Smooth muscle cell (in vitro differentiated cells): ENCODE data around the gene RUNDC3A. TPM values are rescaled to one million over a fixed set of nuclear protein-coding genes. Genes with fewer than 3 reads are reported as not detected.

ENCODE experiments used
- DNase-seq: peaks from one replicate; lab custom pipeline; 2025; ENCODE audit not compliant: unreplicated experiment; lab: John Stamatoyannopoulos, UW
- H2AFZ ChIP-seq: fragments of 200-600 bp; sonication (generic); 2 replicates; pipeline ENCODE4 v1.6.0; 2016; ENCODE audit warnings: antibody characterized with exemption, low read depth, mild to moderate bottlenecking
- H3F3A ChIP-seq: fragments of 200-600 bp; sonication (generic); 2 replicates; pipeline ENCODE4 v1.6.0; 2017; ENCODE audit warnings: antibody characterized with exemption, low read depth
- H3K27ac ChIP-seq: fragments of 200-600 bp; sonication (generic); 2 replicates; pipeline ENCODE4 v1.5.1; 2016; ENCODE audit warnings: low read depth, mild to moderate bottlenecking
- H3K27me3 ChIP-seq: fragments of 200-600 bp; sonication (generic); 2 replicates; pipeline ENCODE4 v1.6.1; 2016; ENCODE audit warnings: low read depth, mild to moderate bottlenecking
- H3K36me3 ChIP-seq: fragments of 200-600 bp; sonication (generic); 2 replicates; pipeline ENCODE4 v1.5.1; 2016; ENCODE audit warnings: low read depth
- H3K4me1 ChIP-seq: fragments of 200-600 bp; sonication (generic); 2 replicates; pipeline ENCODE4 v1.5.1; 2016; ENCODE audit warnings: low read depth
- H3K4me2 ChIP-seq: fragments of 200-600 bp; sonication (generic); 2 replicates; pipeline ENCODE4 v1.6.0; 2016; ENCODE audit warnings: mild to moderate bottlenecking
- H3K4me3 ChIP-seq: fragments of 200-600 bp; sonication (generic); 2 replicates; pipeline ENCODE4 v1.5.1; 2016; ENCODE audit warnings: mild to moderate bottlenecking
- H3K79me2 ChIP-seq: fragments of 200-600 bp; sonication (generic); 2 replicates; pipeline ENCODE4 v1.6.0; 2016; ENCODE audit warnings: low read depth, mild to moderate bottlenecking
- H3K9ac ChIP-seq: fragments of 200-600 bp; sonication (generic); 2 replicates; pipeline ENCODE4 v1.6.0; 2016; ENCODE audit warnings: low read depth
- H3K9me3 ChIP-seq: fragments of 200-600 bp; sonication (generic); replicated peaks from 2 replicates; pipeline ENCODE4 v1.5.1; 2016; ENCODE audit warnings: low read depth
- H4K20me1 ChIP-seq: fragments of 200-600 bp; sonication (generic); 2 replicates; pipeline ENCODE4 v1.6.0; 2016; ENCODE audit warnings: low read depth
- CTCF ChIP-seq: fragments of 200-600 bp; sonication (generic); IDR thresholded peaks from 2 replicates; pipeline ENCODE4 v1.5.1; 2017; ENCODE audit warnings: borderline replicate concordance, mild to moderate bottlenecking, antibody characterized with exemption; ENCODE audit not compliant: insufficient read depth, poor library complexity, severe bottlenecking
- WGBS: methylation state at CpG from one replicate; pipeline ENCODE4 v1.1.7; 2016; ENCODE audit warnings: low lambda C conversion rate; 5-methylcytosine and 5-hydroxymethylcytosine counted together
- polyA plus RNA-seq: library from polyadenylated mRNA; unstranded; fragments of >200 nt; fragmentation: Nextera tagmentation; extraction: Ambion mirVana; gene quantifications from 2 replicates; pipeline ENCODE4 v1.2.1, GENCODE V29; 2016
- total RNA-seq: library from RNA; depleted of rRNA; stranded (reverse); fragments of >200 nt; gene quantifications from 2 replicates; pipeline ENCODE4 v1.2.3, GENCODE V29; 2014

The RUNDC3A gene
- total and polyA plus RNA-seq, 2 experiments from 2014 or later, result 0.21 to 0.36 TPM

- no peak for TF ChIP-seq CTCF
- Histone ChIP-seq H3K27ac (no peak overlapping the region), H4K20me1 (peaks cover 10% of the 10 kb centered on the region), H3K36me3 (no peaks in the 10 kb centered on the region), H3K27me3 (no peaks in the 10 kb centered on the region), H3K4me3 (no peak overlapping the region), H2AFZ (no peak overlapping the region), H3K4me2 (no peak overlapping the region), H3K79me2 (no peaks in the 10 kb centered on the region), H3F3A (no peaks in the 10 kb centered on the region), H3K9me3 (no peaks in the 10 kb centered on the region), H3K4me1 (no peaks in the 10 kb centered on the region), H3K9ac (no peak overlapping the region)
- DNase-seq, result no peak
- WGBS, result 88% methylated on average over 11 of the region's 11 CpGs
Observed at GRCh38 chr17:44343510-44344209, 35.3 kb downstream of the RUNDC3A start.

- peak within 1 kb of the TSS; percentile 85 for H2AFZ ChIP-seq
- H3K36me3 ChIP-seq, result no peaks in the 10 kb centered on the region
- TF ChIP-seq CTCF, result no peak
- DNase-seq, result peak; percentile 62
- no peaks in the 10 kb centered on the region for H3F3A ChIP-seq
- H3K4me3 ChIP-seq, result peak within 1 kb of the TSS; percentile 74
- no peaks in the 10 kb centered on the region for H3K27me3 ChIP-seq
- no peaks in the 10 kb centered on the region for H3K79me2 ChIP-seq
- H3K27ac ChIP-seq, result peak within 1 kb of the TSS; percentile 12
- WGBS, result under 1% methylated on average over 26 of the region's 26 CpGs
- peak within 1 kb of the TSS; percentile 70 for H3K9ac ChIP-seq
- H4K20me1 ChIP-seq, result peaks cover 10% of the 10 kb centered on the region
- no peaks in the 10 kb centered on the region for H3K9me3 ChIP-seq
- H3K4me2 ChIP-seq, result peak within 1 kb of the TSS; percentile 91
- H3K4me1 ChIP-seq, result no peaks in the 10 kb centered on the region
Observed at GRCh38 chr17:44344939-44345453, 36.6 kb downstream of the RUNDC3A start, which contains the start of gene GRN. Gene GRN (plus strand): TSS chr17:44345302. CDS start chr17:44349165, 3,863 bp downstream.

DNA sequence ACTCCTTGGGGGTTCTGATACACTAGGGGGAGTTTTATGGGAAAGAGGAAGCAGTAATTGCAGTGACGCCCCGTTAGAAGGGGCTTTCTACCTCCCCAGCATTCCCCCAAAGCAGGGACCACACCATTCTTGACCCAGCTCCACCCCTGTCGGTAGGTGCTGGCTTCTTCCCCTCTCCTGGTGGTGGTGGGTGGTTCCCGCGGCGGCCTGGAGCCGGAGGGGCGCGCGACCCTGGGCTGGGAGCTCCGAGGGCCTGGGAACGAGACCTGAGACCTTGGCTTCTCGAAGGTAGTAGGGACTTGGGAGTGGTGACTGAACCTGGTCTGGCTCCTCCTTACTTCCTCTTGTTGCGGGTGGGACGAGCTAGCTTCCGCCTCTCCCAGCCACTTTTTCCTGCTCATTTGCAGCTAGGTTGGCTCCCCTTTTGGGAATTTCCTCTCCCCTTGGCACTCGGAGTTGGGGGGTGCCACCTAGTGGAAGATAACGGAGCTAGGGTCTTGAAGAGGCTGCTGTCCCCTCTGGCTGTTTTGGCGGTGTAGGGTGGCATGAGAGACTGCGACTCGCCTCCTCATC, 37.1 kb downstream of the RUNDC3A start:
- H3K4me1 ChIP-seq, result no peaks in the 10 kb centered on the region
- peak; percentile 31 for TF ChIP-seq CTCF
- DNase-seq, result no peak
- no peaks in the 10 kb centered on the region for H3F3A ChIP-seq
- peaks cover 10% of the 10 kb centered on the region for H4K20me1 ChIP-seq
- peak overlapping the region; percentile 91 for H3K4me2 ChIP-seq
- H3K27ac ChIP-seq, result peak overlapping the region; percentile 12
- H3K27me3 ChIP-seq, result no peaks in the 10 kb centered on the region
- no peaks in the 10 kb centered on the region for H3K9me3 ChIP-seq
- no peak overlapping the region for H2AFZ ChIP-seq
- 4% methylated on average over 21 of the region's 21 CpGs for WGBS
- no peaks in the 10 kb centered on the region for H3K79me2 ChIP-seq
- H3K4me3 ChIP-seq, result peak overlapping the region; percentile 74
- H3K36me3 ChIP-seq, result no peaks in the 10 kb centered on the region
- peak overlapping the region; percentile 70 for H3K9ac ChIP-seq
